NCI-H510A treated with DMSO at 0.1 percent for 48 hours (cell line): ENCODE measurements around the gene SFPQ.
"Not testable (repeated sequence)": the region's sequence is repeated elsewhere in the genome, so short reads cannot be mapped to it uniquely, and the experiment has no call there.

Experiments used
- DNase-seq: peaks from one replicate; lab custom pipeline; 2025; lab: John Stamatoyannopoulos, UW

Gene SFPQ

GRCh38 chr1:35192853-35193664 lies at the start of gene SFPQ:
TSS of gene SFPQ (minus strand) at chr1:35193145. CDS start at chr1:35193049, 96 bp downstream.
- peak; percentile 100 for DNase-seq

- DNase-seq, result not testable (repeated sequence)
These were observed 43.8 kb upstream of the SFPQ start for GRCh38 chr1:35236772-35237171.

GRCh38 chr1:35231287-35231686 lies 38.3 kb upstream of the SFPQ start:
- no peak for DNase-seq

GRCh38 chr1:35229587-35230360 lies 36.8 kb upstream of the SFPQ start:
- no peak for DNase-seq

GRCh38 chr1:35226546-35226945 lies 33.6 kb upstream of the SFPQ start:
- DNase-seq, result no peak

- no peak for DNase-seq
These were observed 30.2 kb upstream of the SFPQ start for GRCh38 chr1:35223084-35223630.

- DNase-seq, result no peak
These were observed 29.6 kb upstream of the SFPQ start for GRCh38 chr1:35222322-35223083.

- DNase-seq, result peak; percentile 78
These were observed 28.0 kb upstream of the SFPQ start for GRCh38 chr1:35220976-35221375.

- DNase-seq, result no peak
These were observed 22.4 kb upstream of the SFPQ start for GRCh38 chr1:35215346-35215745.

- DNase-seq, result no peak
These were observed 18.1 kb upstream of the SFPQ start for GRCh38 chr1:35211120-35211414.

GRCh38 chr1:35210321-35211119 lies 17.6 kb upstream of the SFPQ start:
- DNase-seq, result no peak

- no peak for DNase-seq
These were observed 10.3 kb upstream of the SFPQ start for GRCh38 chr1:35203295-35203694.

GRCh38 chr1:35202048-35202719 lies 9.2 kb upstream of the SFPQ start:
- DNase-seq, result peak; percentile 100

GRCh38 chr1:35201631-35202030 lies 8.7 kb upstream of the SFPQ start:
- DNase-seq, result no peak

- peak; percentile 97 for DNase-seq
These were observed 691 bp downstream of the SFPQ start for GRCh38 chr1:35192056-35192852.

- DNase-seq, result no peak
These were observed 1.4 kb downstream of the SFPQ start for GRCh38 chr1:35191429-35192055.

- peak; percentile 63 for DNase-seq
These were observed 2.2 kb downstream of the SFPQ start for GRCh38 chr1:35190784-35191183.

- DNase-seq, result no peak
These were observed 4.2 kb downstream of the SFPQ start for GRCh38 chr1:35188578-35189392.
